IMR-90 (cell line): ENCODE data around the gene DIP2C. TPM values are rescaled to one million over a fixed set of nuclear protein-coding genes. Genes with fewer than 3 reads are reported as not detected.

Source experiments
- ATAC-seq: fragments of 200-7000 bp; cut with Tn5 transposase; 2 replicates; pipeline ENCODE4 v1.9.1; 2020; ENCODE audit warnings: low read depth, mild to moderate bottlenecking, moderate library complexity
- BruUV-seq: library from RNA; stranded (reverse); fragments of 400-500 nt; replicated peaks from 2 replicates; lab custom pipeline; 2021; lab: Mats Ljungman, UMichigan
- CTCF ChIA-PET: fragments of 300-600 bp; formaldehyde crosslinking; extraction: SDS; loops from one replicate; lab custom pipeline; 2021; ENCODE audit warnings: antibody characterized with exemption; lab: Yijun Ruan, JAX
- POLR2A ChIA-PET: fragments of 300-600 bp; sonication (Branson Sonifier 250); formaldehyde crosslinking; loops from one replicate; lab custom pipeline; 2022; ENCODE audit warnings: antibody characterized with exemption; ENCODE audit not compliant: unreplicated experiment; lab: Charles Lee
- DNase-seq: peaks from one replicate; pipeline ENCODE4 v3.0.0; 2013
- H2AFZ ChIP-seq: replicated peaks from 2 replicates; pipeline ENCODE3; 2013; ENCODE audit warnings: low read length, mild to moderate bottlenecking; ENCODE audit not compliant: poor library complexity
- H2AK5ac ChIP-seq: 2 replicates; pipeline ENCODE4 v1.6.1; 2013; ENCODE audit warnings: low read depth, low read length, inconsistent platforms
- H2AK9ac ChIP-seq: replicated peaks from 2 replicates; pipeline ENCODE3; 2013; ENCODE audit warnings: mild to moderate bottlenecking, low read depth, low read length, moderate library complexity; ENCODE audit not compliant: poor library complexity
- H2BK120ac ChIP-seq: 2 replicates; pipeline ENCODE4 v1.6.1; 2013; ENCODE audit warnings: low read depth, low read length, inconsistent platforms
- H2BK15ac ChIP-seq: 3 replicates; pipeline ENCODE4 v1.6.1; 2013; ENCODE audit warnings: low read depth, low read length, inconsistent platforms
- H2BK20ac ChIP-seq: 2 replicates; pipeline ENCODE4 v1.6.1; 2013; ENCODE audit warnings: low read depth, mild to moderate bottlenecking, inconsistent platforms, low read length, moderate library complexity
- H2BK5ac ChIP-seq: 2 replicates; pipeline ENCODE4 v1.6.1; 2013; ENCODE audit warnings: mild to moderate bottlenecking, low read depth, low read length, inconsistent platforms; ENCODE audit not compliant: poor library complexity, severe bottlenecking
- H3K14ac ChIP-seq: replicated peaks from 2 replicates; pipeline ENCODE4 v1.6.1; 2013; ENCODE audit warnings: low read depth, low read length, inconsistent platforms
- H3K18ac ChIP-seq: 2 replicates; pipeline ENCODE4 v1.6.1; 2013; ENCODE audit warnings: low read depth, low read length, control low read depth
- H3K23ac ChIP-seq: 2 replicates; pipeline ENCODE4 v1.6.1; 2013; ENCODE audit warnings: low read depth, low read length, inconsistent platforms
- H3K27ac ChIP-seq: 2 replicates; pipeline ENCODE4 v1.5.1; 2013; ENCODE audit warnings: mild to moderate bottlenecking, control low read depth, low read length; ENCODE audit not compliant: insufficient read depth
- H3K27me3 ChIP-seq: 2 replicates; pipeline ENCODE4 v1.6.1; 2013; ENCODE audit warnings: low read length; ENCODE audit not compliant: control insufficient read depth, insufficient read depth
- H3K36me3 ChIP-seq: 2 replicates; pipeline ENCODE4 v1.6.1; 2013; ENCODE audit warnings: low read length, mixed read lengths; ENCODE audit not compliant: control insufficient read depth, insufficient read depth
- H3K4ac ChIP-seq: 2 replicates; pipeline ENCODE4 v1.6.1; 2013; ENCODE audit warnings: low read depth, low read length, inconsistent platforms
- H3K4me1 ChIP-seq: 2 replicates; pipeline ENCODE4 v1.6.1; 2013; ENCODE audit warnings: low read length, mixed read lengths; ENCODE audit not compliant: control insufficient read depth, insufficient read depth
- H3K4me2 ChIP-seq: 2 replicates; pipeline ENCODE4 v1.6.1; 2013; ENCODE audit warnings: low read depth, mild to moderate bottlenecking, control low read depth, low read length, moderate library complexity
- H3K4me3 ChIP-seq: 2 replicates; pipeline ENCODE4 v1.5.1; 2013; ENCODE audit warnings: low read depth, mild to moderate bottlenecking, control low read depth, low read length, moderate library complexity; ENCODE audit not compliant: insufficient read depth
- H3K56ac ChIP-seq: 2 replicates; pipeline ENCODE4 v1.6.1; 2013; ENCODE audit warnings: low read length, inconsistent platforms; ENCODE audit not compliant: insufficient read depth; ENCODE audit errors: extremely low read depth
- H3K79me1 ChIP-seq, 2 experiments: 2 replicates each; pipeline ENCODE4 v1.6.1; 2013; ENCODE audit warnings: low read length in 2 of 2, inconsistent platforms in 1 of 2, low read depth in 1 of 2
- H3K9ac ChIP-seq: 2 replicates; pipeline ENCODE4 v1.6.1; 2013; ENCODE audit warnings: low read depth, low read length, control low read depth
- H3K9me1 ChIP-seq: 2 replicates; pipeline ENCODE4 v1.6.1; 2013; ENCODE audit warnings: low read length, inconsistent platforms; ENCODE audit not compliant: insufficient read depth
- H3K9me3 ChIP-seq: 2 replicates; pipeline ENCODE4 v1.6.1; 2013; ENCODE audit warnings: low read length; ENCODE audit not compliant: control insufficient read depth, insufficient read depth
- H4K20me1 ChIP-seq: 2 replicates; pipeline ENCODE4 v1.6.1; 2013; ENCODE audit warnings: low read length, inconsistent platforms; ENCODE audit not compliant: insufficient read depth
- H4K5ac ChIP-seq: 2 replicates; pipeline ENCODE4 v1.6.1; 2013; ENCODE audit warnings: mild to moderate bottlenecking, low read depth, low read length, control low read depth
- H4K8ac ChIP-seq, 2 experiments: 2 replicates each; pipeline ENCODE4 v1.6.1; 2013; ENCODE audit warnings: low read depth in 2 of 2, low read length in 2 of 2, control low read depth in 1 of 2, inconsistent platforms in 1 of 2
- H4K91ac ChIP-seq: 2 replicates; pipeline ENCODE4 v1.6.1; 2013; ENCODE audit warnings: low read depth, low read length, inconsistent platforms; ENCODE audit not compliant: insufficient read depth
- CEBPB ChIP-seq: IDR thresholded peaks from 2 replicates; pipeline ENCODE4 v1.6.1; 2012; ENCODE audit warnings: low read depth, low read length, improper control_type of control experiment
- CHD1 ChIP-seq: IDR thresholded peaks from 2 replicates; pipeline ENCODE4 v1.6.1; 2012; ENCODE audit warnings: low read depth, low read length, improper control_type of control experiment
- MAFK ChIP-seq: IDR thresholded peaks from 2 replicates; pipeline ENCODE4 v1.6.1; 2012; ENCODE audit warnings: low read depth, low read length, improper control_type of control experiment
- MXI1 ChIP-seq: IDR thresholded peaks from 2 replicates; pipeline ENCODE4 v1.6.1; 2012; ENCODE audit warnings: low read depth, mild to moderate bottlenecking, low read length, moderate library complexity, borderline replicate concordance
- NFE2L2 ChIP-seq: fragments of 150-350 bp; IDR thresholded peaks from 2 replicates; pipeline ENCODE4 v1.6.1; 2016; ENCODE audit warnings: low read depth, mild to moderate bottlenecking, low read length
- POLR2A ChIP-seq: IDR thresholded peaks from 2 replicates; pipeline ENCODE4 v1.6.1; 2012; ENCODE audit warnings: mild to moderate bottlenecking, low read depth, low read length
- RCOR1 ChIP-seq: IDR thresholded peaks from 2 replicates; pipeline ENCODE4 v1.6.1; 2012; ENCODE audit warnings: mild to moderate bottlenecking, low read length, improper control_type of control experiment; ENCODE audit not compliant: insufficient replicate concordance
- SMC3 ChIP-seq: fragments of 150-350 bp; IDR thresholded peaks from 2 replicates; pipeline ENCODE4 v1.6.1; 2016; ENCODE audit warnings: low read depth, mild to moderate bottlenecking, antibody characterized with exemption, low read length, moderate library complexity
- WGBS, 2 experiments: methylation state at CpG; one replicate each; pipeline versions ENCODE4 v1.1.5 to v1.1.7; 2013; ENCODE audit warnings: missing lambda C conversion rate in 2 of 2; ENCODE audit not compliant: insufficient read length in 1 of 2; ENCODE audit errors: extremely low coverage in 2 of 2; 5-methylcytosine and 5-hydroxymethylcytosine counted together
- dilution Hi-C: fragments of 300-500 bp; cut with HindIII; formaldehyde crosslinking; loops from one replicate; pipeline ENCODE4 v1.14.3; 2018; ENCODE audit warnings: low sequenced_read_pairs; ENCODE audit not compliant: unreplicated experiment
- in situ Hi-C: fragments of 300-500 bp; cut with MboI; formaldehyde crosslinking; loops from 3 replicates; pipeline ENCODE4 v1.14.3; 2019; ENCODE audit warnings: low sequenced_read_pairs, inconsistent platforms, mixed read lengths
- intact Hi-C: fragments of 100-400 bp; cut with micrococcal nuclease; formaldehyde crosslinking; loops from 2 replicates; pipeline ENCODE4 v1.10.0; 2022
- polyA plus RNA-seq, 3 experiments: library from polyadenylated mRNA; depleted of rRNA; stranded (reverse); fragments of >200 nt; gene quantifications; 2 replicates each; pipeline ENCODE4 v1.2.3, GENCODE V29; 2012; ENCODE audit warnings: low replicate concordance in 1 of 3
- total RNA-seq: library from RNA; depleted of rRNA; stranded (reverse); fragments of >200 nt; gene quantifications from 2 replicates; pipeline ENCODE4 v1.2.3, GENCODE V29; 2012
- TF ChIP-seq, protein P1 (sequence below): fragments of 150-350 bp; IDR thresholded peaks from 2 replicates; pipeline ENCODE4 v1.6.1; 2017; ENCODE audit warnings: mild to moderate bottlenecking, antibody characterized with exemption, low read length, low read depth

Gene DIP2C
- total and polyA plus RNA-seq, 2 of the 4 experiments (the other 2 are of a cell fraction) = 8.6 to 17.3 TPM

DNA sequence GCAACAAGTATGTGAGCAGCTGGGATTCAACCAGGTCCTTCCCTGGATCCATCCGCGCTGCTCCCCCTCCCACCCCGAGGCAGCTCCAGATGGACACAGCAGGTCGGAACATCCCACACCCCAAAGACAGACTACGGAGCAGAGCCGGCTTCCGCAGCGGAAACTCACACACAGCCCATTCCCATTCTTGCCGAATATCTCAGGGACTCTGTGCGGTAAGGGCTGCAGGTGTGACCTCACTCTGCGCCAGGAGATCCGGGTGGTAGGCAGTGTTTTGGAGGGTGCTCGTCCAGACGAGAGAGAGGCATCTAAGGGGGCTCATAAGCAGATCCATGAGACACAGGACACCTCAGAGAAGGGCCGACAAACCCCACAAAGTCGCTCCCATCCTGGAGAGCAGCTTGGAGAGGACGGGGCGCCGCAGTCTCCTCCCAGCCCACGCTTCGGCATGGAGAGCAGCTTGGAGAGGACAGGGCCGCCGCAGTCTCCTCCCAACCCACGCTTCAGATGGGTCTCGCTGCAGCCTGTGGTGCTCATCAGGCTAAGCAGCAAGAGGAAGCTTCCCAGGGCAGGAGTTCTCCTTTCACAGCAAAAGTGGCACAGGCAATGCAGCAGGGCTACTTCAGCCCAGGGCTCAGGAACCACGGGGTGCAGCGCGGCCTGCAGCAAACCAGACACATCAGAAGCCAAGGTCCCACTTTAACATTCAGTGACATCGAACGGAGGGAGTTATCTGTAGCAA, 179.9 kb downstream of the DIP2C start (continued):
- TF ChIP-seq NFE2L2 = no peak

DNA sequence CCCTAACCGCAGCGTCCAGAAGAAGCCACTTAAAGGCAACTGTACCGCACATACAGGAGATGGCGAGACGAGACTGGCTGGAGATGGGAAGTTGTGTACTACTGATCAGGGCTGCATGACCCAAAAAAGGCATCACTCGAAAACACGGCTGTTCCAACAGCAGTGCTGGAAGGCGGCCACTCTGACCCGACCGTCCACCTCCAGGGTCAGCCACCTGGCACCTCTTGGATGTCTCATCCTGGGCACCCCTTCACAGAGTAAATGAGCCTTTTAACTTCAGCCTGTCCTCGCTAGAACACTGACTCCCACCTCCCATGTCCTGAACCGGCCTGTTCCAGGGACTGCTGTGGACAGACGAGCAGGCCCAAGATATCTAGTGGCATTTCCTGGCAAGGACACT, 180.7 kb downstream of the DIP2C start:
- Histone ChIP-seq H4K20me1 (peaks cover 76% of the 10 kb centered on the region), H3K27ac (no peak overlapping the region), H3K4me1 (peaks cover 3% of the 10 kb centered on the region), H3K9me3 (no peaks in the 10 kb centered on the region), H2BK120ac (no peak overlapping the region), H2AK9ac (no peak overlapping the region), H3K9me1 (peaks cover 22% of the 10 kb centered on the region), H3K79me1 (peaks cover 52 to 97% of the 10 kb centered on the region in 2 experiments), H3K9ac (no peak overlapping the region), H3K4me2 (no peak overlapping the region), H2AK5ac (no peak overlapping the region), H2BK5ac (no peak overlapping the region), H2BK15ac (no peak overlapping the region), H3K18ac (no peak overlapping the region), H3K14ac (no peak overlapping the region), H3K56ac (no peak overlapping the region), H3K4ac (no peak overlapping the region), H2BK20ac (no peak overlapping the region), H3K36me3 (peaks cover 13% of the 10 kb centered on the region), H3K4me3 (no peak overlapping the region), H2AFZ (no peak overlapping the region), H3K27me3 (no peaks in the 10 kb centered on the region), H3K23ac (no peak overlapping the region), H4K5ac (no peak overlapping the region), H4K8ac (no peak overlapping the region), H4K91ac (no peak overlapping the region)
- DNase-seq (no peak), ATAC-seq (no peak)
- in situ Hi-C loops = loop anchor here (10.0 to 25.0 kb wide), 2 partner anchors 179 to 286 kb away; partner anchors contain the start of gene DIP2C
- BruUV-seq = no TSS peak
- intact Hi-C loops = no loop called here
- dilution Hi-C loops = no loop called here
- TF ChIP-seq POLR2A (no peak), NFE2L2 (no peak), CHD1 (no peak), MXI1 (no peak), SMC3 (no peak), CEBPB (no peak), RCOR1 (no peak), MAFK (no peak)
- TF ChIP-seq, protein P1, sequence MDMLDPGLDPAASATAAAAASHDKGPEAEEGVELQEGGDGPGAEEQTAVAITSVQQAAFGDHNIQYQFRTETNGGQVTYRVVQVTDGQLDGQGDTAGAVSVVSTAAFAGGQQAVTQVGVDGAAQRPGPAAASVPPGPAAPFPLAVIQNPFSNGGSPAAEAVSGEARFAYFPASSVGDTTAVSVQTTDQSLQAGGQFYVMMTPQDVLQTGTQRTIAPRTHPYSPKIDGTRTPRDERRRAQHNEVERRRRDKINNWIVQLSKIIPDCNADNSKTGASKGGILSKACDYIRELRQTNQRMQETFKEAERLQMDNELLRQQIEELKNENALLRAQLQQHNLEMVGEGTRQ = no peak
- CTCF ChIA-PET = no interaction called here
- POLR2A ChIA-PET = no interaction called here
- WGBS, 2 experiments = 84% methylated on average over 8 of the region's 13 CpGs; no CpG with 5 or more reads in 1 of the 2 experiments
